GM23338 (cell line): ENCODE results near the gene TMEM256. TPM values are rescaled to one million over a fixed set of nuclear protein-coding genes. Genes with fewer than 3 reads are reported as not detected.

Experiments used
- ATAC-seq: fragments of 200-7000 bp; cut with Tn5 transposase; 3 replicates; pipeline ENCODE4 v1.9.1; 2020
- DNase-seq: peaks from one replicate; pipeline ENCODE4 v3.0.0-alpha.2; 2015; ENCODE audit warnings: low spot score
- H2AFZ ChIP-seq: fragments of 200-600 bp; sonication (generic); 2 replicates; pipeline ENCODE4 v1.8.0; 2016; ENCODE audit warnings: antibody characterized with exemption, mild to moderate bottlenecking, moderate library complexity
- H3F3A ChIP-seq: fragments of 200-600 bp; sonication (generic); replicated peaks from 2 replicates; pipeline ENCODE4 v1.8.0; 2017; ENCODE audit warnings: antibody characterized with exemption, mixed run types, low read depth
- H3K27ac ChIP-seq: fragments of 200-600 bp; sonication (generic); 2 replicates; pipeline ENCODE4 v1.6.1; 2016; ENCODE audit warnings: low read depth
- H3K27me3 ChIP-seq: fragments of 200-600 bp; sonication (generic); 2 replicates; pipeline ENCODE4 v1.8.0; 2016; ENCODE audit warnings: mild to moderate bottlenecking, mixed run types, moderate library complexity; ENCODE audit not compliant: insufficient read depth
- H3K36me3 ChIP-seq: fragments of 200-600 bp; sonication (generic); 2 replicates; pipeline ENCODE4 v1.8.0; 2016; ENCODE audit warnings: mild to moderate bottlenecking; ENCODE audit not compliant: insufficient read depth
- H3K4me1 ChIP-seq: fragments of 200-600 bp; sonication (generic); 2 replicates; pipeline ENCODE4 v1.8.0; 2016; ENCODE audit warnings: mild to moderate bottlenecking, moderate library complexity; ENCODE audit not compliant: insufficient read depth
- H3K4me2 ChIP-seq: fragments of 200-600 bp; sonication (generic); 2 replicates; pipeline ENCODE4 v1.7.1; 2017; ENCODE audit warnings: mixed run types
- H3K4me3 ChIP-seq: fragments of 200-600 bp; sonication (generic); 2 replicates; pipeline ENCODE4 v1.6.1; 2016; ENCODE audit warnings: mixed run types
- H3K79me2 ChIP-seq: fragments of 200-600 bp; sonication (generic); replicated peaks from 2 replicates; pipeline ENCODE4 v1.8.0; 2017; ENCODE audit warnings: mild to moderate bottlenecking; ENCODE audit not compliant: insufficient read depth
- H3K9me2 ChIP-seq: fragments of 200-600 bp; sonication (generic); 2 replicates; pipeline ENCODE4 v1.8.0; 2017; ENCODE audit not compliant: insufficient read depth
- H4K20me1 ChIP-seq: fragments of 200-600 bp; sonication (generic); replicated peaks from 2 replicates; pipeline ENCODE4 v1.8.0; 2017; ENCODE audit warnings: mild to moderate bottlenecking; ENCODE audit not compliant: insufficient read depth
- H3K27ac Mint-ChIP-seq: 2 replicates; pipeline ENCODE4 v1.8.0; 2020; ENCODE audit warnings: inconsistent platforms, mild to moderate bottlenecking, moderate library complexity, mixed read lengths
- H3K27me3 Mint-ChIP-seq: 3 replicates; pipeline ENCODE4 v1.8.0; 2022; ENCODE audit warnings: low read depth, mild to moderate bottlenecking, moderate library complexity, mixed read lengths, inconsistent platforms; ENCODE audit not compliant: insufficient read depth, poor library complexity
- H3K36me3 Mint-ChIP-seq: 3 replicates; pipeline ENCODE4 v1.8.0; 2021; ENCODE audit warnings: low read depth, mild to moderate bottlenecking, inconsistent platforms, moderate library complexity, mixed read lengths
- H3K4me1 Mint-ChIP-seq: 3 replicates; pipeline ENCODE4 v1.8.0; 2020; ENCODE audit warnings: mild to moderate bottlenecking, inconsistent platforms, mixed read lengths
- H3K4me3 Mint-ChIP-seq: 3 replicates; pipeline ENCODE4 v1.8.0; 2021; ENCODE audit warnings: moderate library complexity, mild to moderate bottlenecking, inconsistent platforms, mixed read lengths
- H3K9me3 Mint-ChIP-seq: 3 replicates; pipeline ENCODE4 v1.8.0; 2020; ENCODE audit warnings: moderate library complexity, mild to moderate bottlenecking, inconsistent platforms, mixed read lengths
- CREB1 ChIP-seq: fragments of 250-450 bp; sonication (Bioruptor Pico); IDR thresholded peaks from 2 replicates; pipeline ENCODE4 v1.5.0; 2020; ENCODE audit warnings: low read depth, mild to moderate bottlenecking, moderate library complexity
- EZH2 ChIP-seq: fragments of 200-600 bp; sonication (generic); IDR thresholded peaks from one replicate; pipeline ENCODE4 v1.8.0; 2017; ENCODE audit warnings: antibody characterized with exemption, mild to moderate bottlenecking, low read depth; ENCODE audit not compliant: unreplicated experiment
- EZH2phosphoT487 ChIP-seq: fragments of 200-600 bp; sonication (generic); IDR thresholded peaks from one replicate; pipeline ENCODE4 v1.8.1; 2018; ENCODE audit warnings: antibody characterized with exemption; ENCODE audit not compliant: unreplicated experiment
- JUNB ChIP-seq: IDR thresholded peaks from one replicate; pipeline ENCODE4 v1.6.1; 2016; ENCODE audit warnings: antibody characterized with exemption; ENCODE audit not compliant: unreplicated experiment
- POLR2AphosphoS5 ChIP-seq: IDR thresholded peaks from 2 replicates; pipeline ENCODE4 v1.6.1; 2016; ENCODE audit warnings: antibody characterized with exemption, low read depth
- ZNF114 ChIP-seq: fragments of 250-450 bp; sonication (Bioruptor Pico); IDR thresholded peaks from 2 replicates; pipeline ENCODE4 v1.5.0; 2020; ENCODE audit warnings: mild to moderate bottlenecking, moderate library complexity
- ZNF331 ChIP-seq: fragments of 250-450 bp; sonication (Bioruptor Pico); IDR thresholded peaks from 2 replicates; pipeline ENCODE4 v1.5.0; 2020; ENCODE audit warnings: low read depth, mild to moderate bottlenecking, moderate library complexity
- polyA plus RNA-seq: library from polyadenylated mRNA; unstranded; fragments of >200 nt; fragmentation: Nextera tagmentation; extraction: Ambion mirVana; gene quantifications from 2 replicates; pipeline ENCODE4 v1.2.1, GENCODE V29; 2016
- total RNA-seq: library from RNA; depleted of rRNA; stranded (reverse); fragments of >200 nt; shearing (Covaris generic); gene quantifications from 2 replicates; pipeline ENCODE4 v1.2.3, GENCODE V29; 2014
- TF ChIP-seq, protein P1 (sequence below): fragments of 250-450 bp; sonication (Bioruptor Pico); IDR thresholded peaks from 2 replicates; pipeline ENCODE4 v1.5.0; 2020; ENCODE audit warnings: mild to moderate bottlenecking, moderate library complexity
- TF ChIP-seq, protein P2 (sequence below): IDR thresholded peaks from one replicate; pipeline ENCODE4 v1.6.1; 2018; ENCODE audit warnings: antibody characterized with exemption; ENCODE audit not compliant: unreplicated experiment
- TF ChIP-seq, protein P3 (sequence below): IDR thresholded peaks from 2 replicates; pipeline ENCODE4 v1.6.1; 2016; ENCODE audit warnings: antibody characterized with exemption

TMEM256 gene
- total and polyA plus RNA-seq, 2 experiments from 2014 or later: 127 to 197 TPM

DNA sequence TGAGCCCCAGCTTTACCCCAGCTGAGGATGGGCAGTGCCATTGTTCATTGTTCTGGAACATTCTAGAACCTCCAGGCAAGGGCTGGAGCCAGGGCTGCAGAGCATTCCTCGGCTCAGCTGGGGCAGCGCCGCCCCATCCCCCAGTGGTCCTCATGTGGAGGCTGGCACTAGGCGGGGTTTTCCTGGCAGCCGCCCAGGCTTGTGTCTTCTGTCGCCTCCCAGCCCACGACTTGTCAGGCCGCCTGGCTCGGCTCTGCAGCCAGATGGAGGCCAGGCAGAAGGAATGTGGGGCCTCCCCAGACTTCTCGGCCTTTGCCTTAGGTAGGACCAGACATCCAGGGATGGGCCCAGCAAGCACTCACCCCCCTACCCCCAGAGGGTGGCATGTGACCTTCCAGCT, 48.8 kb downstream of the TMEM256 start, which contains the start of gene TMEM95 (continued):
- TF ChIP-seq, protein P1, sequence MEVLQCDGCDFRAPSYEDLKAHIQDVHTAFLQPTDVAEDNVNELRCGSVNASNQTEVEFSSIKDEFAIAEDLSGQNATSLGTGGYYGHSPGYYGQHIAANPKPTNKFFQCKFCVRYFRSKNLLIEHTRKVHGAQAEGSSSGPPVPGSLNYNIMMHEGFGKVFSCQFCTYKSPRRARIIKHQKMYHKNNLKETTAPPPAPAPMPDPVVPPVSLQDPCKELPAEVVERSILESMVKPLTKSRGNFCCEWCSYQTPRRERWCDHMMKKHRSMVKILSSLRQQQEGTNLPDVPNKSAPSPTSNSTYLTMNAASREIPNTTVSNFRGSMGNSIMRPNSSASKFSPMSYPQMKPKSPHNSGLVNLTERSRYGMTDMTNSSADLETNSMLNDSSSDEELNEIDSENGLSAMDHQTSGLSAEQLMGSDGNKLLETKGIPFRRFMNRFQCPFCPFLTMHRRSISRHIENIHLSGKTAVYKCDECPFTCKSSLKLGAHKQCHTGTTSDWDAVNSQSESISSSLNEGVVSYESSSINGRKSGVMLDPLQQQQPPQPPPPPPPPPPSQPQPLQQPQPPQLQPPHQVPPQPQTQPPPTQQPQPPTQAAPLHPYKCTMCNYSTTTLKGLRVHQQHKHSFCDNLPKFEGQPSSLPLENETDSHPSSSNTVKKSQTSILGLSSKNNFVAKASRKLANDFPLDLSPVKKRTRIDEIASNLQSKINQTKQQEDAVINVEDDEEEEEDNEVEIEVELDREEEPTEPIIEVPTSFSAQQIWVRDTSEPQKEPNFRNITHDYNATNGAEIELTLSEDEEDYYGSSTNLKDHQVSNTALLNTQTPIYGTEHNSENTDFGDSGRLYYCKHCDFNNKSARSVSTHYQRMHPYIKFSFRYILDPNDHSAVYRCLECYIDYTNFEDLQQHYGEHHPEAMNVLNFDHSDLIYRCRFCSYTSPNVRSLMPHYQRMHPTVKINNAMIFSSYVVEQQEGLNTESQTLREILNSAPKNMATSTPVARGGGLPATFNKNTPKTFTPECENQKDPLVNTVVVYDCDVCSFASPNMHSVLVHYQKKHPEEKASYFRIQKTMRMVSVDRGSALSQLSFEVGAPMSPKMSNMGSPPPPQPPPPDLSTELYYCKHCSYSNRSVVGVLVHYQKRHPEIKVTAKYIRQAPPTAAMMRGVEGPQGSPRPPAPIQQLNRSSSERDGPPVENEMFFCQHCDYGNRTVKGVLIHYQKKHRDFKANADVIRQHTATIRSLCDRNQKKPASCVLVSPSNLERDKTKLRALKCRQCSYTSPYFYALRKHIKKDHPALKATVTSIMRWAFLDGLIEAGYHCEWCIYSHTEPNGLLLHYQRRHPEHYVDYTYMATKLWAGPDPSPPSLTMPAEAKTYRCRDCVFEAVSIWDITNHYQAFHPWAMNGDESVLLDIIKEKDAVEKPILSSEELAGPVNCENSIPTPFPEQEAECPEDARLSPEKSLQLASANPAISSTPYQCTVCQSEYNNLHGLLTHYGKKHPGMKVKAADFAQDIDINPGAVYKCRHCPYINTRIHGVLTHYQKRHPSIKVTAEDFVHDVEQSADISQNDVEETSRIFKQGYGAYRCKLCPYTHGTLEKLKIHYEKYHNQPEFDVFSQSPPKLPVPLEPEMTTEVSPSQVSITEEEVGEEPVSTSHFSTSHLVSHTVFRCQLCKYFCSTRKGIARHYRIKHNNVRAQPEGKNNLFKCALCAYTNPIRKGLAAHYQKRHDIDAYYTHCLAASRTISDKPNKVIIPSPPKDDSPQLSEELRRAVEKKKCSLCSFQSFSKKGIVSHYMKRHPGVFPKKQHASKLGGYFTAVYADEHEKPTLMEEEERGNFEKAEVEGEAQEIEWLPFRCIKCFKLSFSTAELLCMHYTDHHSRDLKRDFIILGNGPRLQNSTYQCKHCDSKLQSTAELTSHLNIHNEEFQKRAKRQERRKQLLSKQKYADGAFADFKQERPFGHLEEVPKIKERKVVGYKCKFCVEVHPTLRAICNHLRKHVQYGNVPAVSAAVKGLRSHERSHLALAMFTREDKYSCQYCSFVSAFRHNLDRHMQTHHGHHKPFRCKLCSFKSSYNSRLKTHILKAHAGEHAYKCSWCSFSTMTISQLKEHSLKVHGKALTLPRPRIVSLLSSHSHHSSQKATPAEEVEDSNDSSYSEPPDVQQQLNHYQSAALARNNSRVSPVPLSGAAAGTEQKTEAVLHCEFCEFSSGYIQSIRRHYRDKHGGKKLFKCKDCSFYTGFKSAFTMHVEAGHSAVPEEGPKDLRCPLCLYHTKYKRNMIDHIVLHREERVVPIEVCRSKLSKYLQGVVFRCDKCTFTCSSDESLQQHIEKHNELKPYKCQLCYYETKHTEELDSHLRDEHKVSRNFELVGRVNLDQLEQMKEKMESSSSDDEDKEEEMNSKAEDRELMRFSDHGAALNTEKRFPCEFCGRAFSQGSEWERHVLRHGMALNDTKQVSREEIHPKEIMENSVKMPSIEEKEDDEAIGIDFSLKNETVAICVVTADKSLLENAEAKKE: no peak
- no peak for TF ChIP-seq ZNF114 (CRISPR knock-in tag)
- TF ChIP-seq, protein P2, sequence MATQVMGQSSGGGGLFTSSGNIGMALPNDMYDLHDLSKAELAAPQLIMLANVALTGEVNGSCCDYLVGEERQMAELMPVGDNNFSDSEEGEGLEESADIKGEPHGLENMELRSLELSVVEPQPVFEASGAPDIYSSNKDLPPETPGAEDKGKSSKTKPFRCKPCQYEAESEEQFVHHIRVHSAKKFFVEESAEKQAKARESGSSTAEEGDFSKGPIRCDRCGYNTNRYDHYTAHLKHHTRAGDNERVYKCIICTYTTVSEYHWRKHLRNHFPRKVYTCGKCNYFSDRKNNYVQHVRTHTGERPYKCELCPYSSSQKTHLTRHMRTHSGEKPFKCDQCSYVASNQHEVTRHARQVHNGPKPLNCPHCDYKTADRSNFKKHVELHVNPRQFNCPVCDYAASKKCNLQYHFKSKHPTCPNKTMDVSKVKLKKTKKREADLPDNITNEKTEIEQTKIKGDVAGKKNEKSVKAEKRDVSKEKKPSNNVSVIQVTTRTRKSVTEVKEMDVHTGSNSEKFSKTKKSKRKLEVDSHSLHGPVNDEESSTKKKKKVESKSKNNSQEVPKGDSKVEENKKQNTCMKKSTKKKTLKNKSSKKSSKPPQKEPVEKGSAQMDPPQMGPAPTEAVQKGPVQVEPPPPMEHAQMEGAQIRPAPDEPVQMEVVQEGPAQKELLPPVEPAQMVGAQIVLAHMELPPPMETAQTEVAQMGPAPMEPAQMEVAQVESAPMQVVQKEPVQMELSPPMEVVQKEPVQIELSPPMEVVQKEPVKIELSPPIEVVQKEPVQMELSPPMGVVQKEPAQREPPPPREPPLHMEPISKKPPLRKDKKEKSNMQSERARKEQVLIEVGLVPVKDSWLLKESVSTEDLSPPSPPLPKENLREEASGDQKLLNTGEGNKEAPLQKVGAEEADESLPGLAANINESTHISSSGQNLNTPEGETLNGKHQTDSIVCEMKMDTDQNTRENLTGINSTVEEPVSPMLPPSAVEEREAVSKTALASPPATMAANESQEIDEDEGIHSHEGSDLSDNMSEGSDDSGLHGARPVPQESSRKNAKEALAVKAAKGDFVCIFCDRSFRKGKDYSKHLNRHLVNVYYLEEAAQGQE: no peak

DNA sequence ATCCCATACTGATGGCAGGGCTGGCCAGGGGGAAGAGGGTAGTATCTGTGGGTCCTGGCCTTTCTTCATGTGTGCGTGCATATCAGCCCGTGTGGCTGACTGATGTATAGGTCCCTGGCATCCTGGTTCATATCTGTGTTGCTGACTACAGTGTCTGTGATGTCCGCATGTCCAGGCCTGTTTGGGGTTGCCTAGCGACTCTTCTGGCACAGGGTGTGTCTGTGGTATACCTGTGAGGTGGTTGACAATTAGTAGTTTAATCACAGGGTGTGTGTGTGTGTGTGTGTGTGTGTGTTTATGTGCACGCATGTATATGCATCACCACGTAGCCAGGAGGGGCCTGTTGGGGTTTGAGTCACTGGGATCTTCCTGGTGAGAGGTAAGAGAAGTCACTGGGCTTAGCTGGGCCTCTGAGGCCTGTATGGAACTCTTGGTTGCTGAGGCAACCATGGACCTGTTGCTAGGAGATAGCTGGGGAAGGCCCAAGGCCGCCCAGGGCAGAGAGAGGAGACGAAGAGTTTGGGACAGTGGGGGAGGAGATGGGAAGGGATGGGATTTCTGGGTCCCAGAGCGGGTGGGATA, 49.5 kb downstream of the TMEM256 start:
- Histone ChIP-seq H3K4me1 (peaks cover 23% of the 10 kb centered on the region), H3K4me3 (no peak overlapping the region), H3F3A (peaks cover 16% of the 10 kb centered on the region), H3K9me2 (no peaks in the 10 kb centered on the region), H3K79me2 (no peaks in the 10 kb centered on the region), H3K27ac (no peak overlapping the region), H4K20me1 (no peaks in the 10 kb centered on the region; the same call in 1 of the 2 replicates), H3K27me3 (no peaks in the 10 kb centered on the region), H2AFZ (no peak overlapping the region), H3K4me2 (no peak overlapping the region), H3K36me3 (no peaks in the 10 kb centered on the region)
- ATAC-seq: no peak
- Mint-ChIP-seq H3K27ac (no peak overlapping the region), H3K27me3 (peaks cover 43% of the 10 kb centered on the region), H3K36me3 (peaks cover 4% of the 10 kb centered on the region; the same call in 1 of the 3 replicates), H3K4me3 (no peak overlapping the region; the same call in 2 of the 3 replicates), H3K9me3 (no peaks in the 10 kb centered on the region), H3K4me1 (peaks cover 28% of the 10 kb centered on the region)
- peak; percentile 38 for DNase-seq
- TF ChIP-seq ZNF114 (CRISPR knock-in tag) (no peak), EZH2 (no peak), JUNB (no peak), EZH2phosphoT487 (no peak), ZNF331 (no peak), POLR2AphosphoS5 (no peak), CREB1 (no peak)
- TF ChIP-seq, protein P2: no peak
- TF ChIP-seq, protein P3, sequence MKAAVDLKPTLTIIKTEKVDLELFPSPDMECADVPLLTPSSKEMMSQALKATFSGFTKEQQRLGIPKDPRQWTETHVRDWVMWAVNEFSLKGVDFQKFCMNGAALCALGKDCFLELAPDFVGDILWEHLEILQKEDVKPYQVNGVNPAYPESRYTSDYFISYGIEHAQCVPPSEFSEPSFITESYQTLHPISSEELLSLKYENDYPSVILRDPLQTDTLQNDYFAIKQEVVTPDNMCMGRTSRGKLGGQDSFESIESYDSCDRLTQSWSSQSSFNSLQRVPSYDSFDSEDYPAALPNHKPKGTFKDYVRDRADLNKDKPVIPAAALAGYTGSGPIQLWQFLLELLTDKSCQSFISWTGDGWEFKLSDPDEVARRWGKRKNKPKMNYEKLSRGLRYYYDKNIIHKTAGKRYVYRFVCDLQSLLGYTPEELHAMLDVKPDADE: no peak
